Stimulated activated CD4-positive, alpha-beta T cell treated with anti-CD3 and anti-CD28 coated beads, Interleukin-15, amount 100 ng/mL, for 48 hours (primary cell): ENCODE measurements around the gene AGO3.

Source experiments
- DNase-seq, 2 donors: peaks; one replicate each; pipeline ENCODE4 v3.0.0-alpha.2; 2020; ENCODE audit warnings: low read depth in 2 of 2

Gene AGO3

DNA sequence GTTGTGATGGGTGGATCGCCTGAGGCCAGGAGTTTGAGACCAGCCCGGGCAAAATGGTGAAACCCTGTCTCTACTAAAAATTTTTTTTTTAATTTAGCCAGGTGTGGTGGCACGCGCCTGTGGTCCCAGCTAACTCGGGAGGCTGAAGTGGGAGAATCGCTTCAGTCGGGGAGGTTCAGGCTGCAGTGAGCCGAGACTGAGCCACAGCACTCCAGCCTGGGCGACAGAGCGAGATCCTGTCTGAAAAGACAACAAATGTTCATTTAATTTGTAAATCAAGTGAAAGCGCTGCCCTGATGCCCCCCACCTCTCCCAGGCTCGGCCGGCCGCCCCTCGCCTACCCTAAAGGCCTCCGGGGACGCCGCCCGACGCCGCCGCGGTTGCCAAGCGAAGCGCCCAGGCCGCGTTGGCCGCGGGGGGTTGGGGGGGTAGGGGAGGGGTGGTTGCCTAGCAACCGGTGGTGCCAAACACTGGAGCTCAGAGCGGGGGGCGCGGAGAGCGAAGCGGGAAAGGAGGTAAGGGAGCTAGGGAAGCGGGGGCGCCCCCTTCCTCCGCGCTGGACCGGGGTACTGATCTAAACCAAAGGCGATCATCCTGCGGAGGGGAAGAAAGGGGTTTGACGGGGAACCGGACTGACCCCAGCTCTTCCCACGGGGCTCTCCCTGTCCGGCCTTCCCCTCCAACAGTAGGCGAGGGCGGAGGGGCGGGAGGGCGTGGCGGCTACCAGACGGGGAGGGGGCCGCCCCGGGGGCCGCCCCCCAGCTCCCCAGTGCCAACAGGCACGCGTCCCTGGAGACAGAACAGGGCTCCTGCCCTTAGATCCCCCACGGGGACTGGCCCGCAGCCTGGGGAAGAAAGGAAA is 153.0 kb downstream of the AGO3 start, which contains the start of gene TEKT2:
Gene TEKT2, plus strand, starts transcription at position 460 of the 862 bp plus-strand sequence. CDS start 828 bp downstream, outside the sequence.
- no peak for DNase-seq

DNA sequence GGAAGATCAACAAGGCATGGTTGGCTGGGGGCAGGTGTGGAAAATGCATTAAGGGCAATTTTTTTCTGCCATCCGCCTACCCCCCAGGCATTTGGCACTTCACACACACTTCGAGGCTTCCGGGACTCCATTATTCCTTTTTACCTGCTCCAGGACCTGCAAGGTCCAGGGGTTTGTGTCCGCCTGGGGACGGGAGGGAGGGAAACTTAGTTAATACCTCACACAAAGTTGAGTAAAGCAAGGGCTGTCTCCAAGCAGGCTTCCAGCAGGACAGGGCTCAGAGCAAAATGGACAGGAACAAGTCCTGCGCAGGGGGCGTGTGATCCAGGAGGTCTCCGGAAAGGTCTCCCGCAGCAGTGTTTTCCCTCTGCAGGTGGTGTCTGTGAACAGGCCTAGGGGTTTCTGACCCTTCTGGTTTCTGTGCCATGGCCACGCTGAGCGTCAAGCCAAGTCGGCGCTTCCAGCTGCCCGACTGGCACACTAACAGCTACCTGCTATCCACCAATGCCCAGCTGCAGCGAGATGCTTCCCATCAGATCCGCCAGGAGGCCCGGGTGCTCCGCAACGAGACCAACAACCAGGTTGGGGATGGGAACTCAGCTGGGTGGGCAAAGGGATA is 153.7 kb downstream of the AGO3 start:
- DNase-seq: no peak

- DNase-seq: no peak
These were observed 154.2 kb downstream of the AGO3 start for GRCh38 chr1:36085126-36085525.

GRCh38 chr1:36085686-36086526 is 155.0 kb downstream of the AGO3 start:
- no peak for DNase-seq

- DNase-seq: no peak
These were observed 155.8 kb downstream of the AGO3 start for GRCh38 chr1:36086529-36087232.

DNA sequence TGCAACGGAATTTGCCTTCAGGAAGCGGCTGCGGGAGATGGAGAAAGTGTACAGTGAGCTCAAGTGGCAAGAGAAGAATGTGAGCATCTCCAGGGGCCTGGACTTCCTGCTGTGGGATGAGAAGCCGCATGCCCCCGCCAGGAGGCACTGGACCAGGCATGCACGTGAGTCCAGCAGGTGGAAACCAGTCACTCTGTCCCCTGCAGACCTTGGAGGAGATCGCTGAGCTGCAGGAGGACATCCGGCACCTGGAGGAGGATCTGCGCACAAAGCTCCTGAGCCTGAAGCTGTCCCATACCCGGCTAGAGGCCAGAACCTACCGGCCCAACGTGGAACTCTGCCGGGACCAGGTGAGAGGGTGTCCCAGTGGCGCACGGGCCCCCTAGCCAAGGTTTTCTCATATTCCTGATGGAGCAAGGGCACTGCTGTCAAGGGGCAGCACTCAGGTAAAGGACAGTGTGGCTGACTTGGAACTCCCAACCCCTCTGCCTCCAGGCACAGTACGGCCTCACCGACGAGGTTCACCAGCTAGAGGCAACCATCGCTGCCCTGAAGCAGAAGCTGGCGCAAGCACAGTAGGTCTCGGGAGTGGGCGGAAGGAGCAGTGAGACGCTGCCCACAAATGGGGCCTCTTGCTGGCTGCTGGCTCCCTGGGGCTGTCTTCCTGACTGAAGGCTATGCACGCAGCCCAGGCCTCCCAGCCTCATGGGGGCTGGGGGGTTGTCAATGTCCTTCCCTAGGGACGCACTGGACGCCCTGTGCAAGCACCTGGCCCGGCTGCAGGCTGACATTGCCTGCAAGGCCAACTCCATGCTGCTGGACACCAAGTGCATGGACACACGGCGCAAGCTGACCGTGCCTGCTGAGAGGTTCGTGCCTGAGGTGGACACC is 156.6 kb downstream of the AGO3 start:
- DNase-seq: no peak

DNA sequence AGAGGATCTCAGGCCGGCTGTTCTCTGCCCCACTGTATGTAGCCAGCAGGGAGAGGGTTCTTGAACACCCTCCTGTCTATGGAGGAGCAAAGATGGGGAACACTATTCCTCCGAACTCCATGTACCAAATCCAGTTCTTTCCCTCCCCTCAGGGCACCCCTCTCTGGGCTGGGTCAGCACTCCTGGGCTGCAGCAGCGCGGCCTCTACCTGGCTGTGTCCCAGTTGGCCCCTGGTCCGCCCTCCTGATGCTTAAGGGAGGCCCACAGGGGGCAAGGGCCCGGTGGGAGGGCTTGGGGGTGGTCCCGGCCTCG is 157.3 kb downstream of the AGO3 start:
- no peak for DNase-seq

GRCh38 chr1:36088577-36089392 is 157.9 kb downstream of the AGO3 start, which contains the start of gene ADPRS:
Gene ADPRS, plus strand, starts transcription at chr1:36088892. Its CDS starts 13 bp downstream, at chr1:36088905.
- peak; percentile 78 to 88 for DNase-seq

DNA sequence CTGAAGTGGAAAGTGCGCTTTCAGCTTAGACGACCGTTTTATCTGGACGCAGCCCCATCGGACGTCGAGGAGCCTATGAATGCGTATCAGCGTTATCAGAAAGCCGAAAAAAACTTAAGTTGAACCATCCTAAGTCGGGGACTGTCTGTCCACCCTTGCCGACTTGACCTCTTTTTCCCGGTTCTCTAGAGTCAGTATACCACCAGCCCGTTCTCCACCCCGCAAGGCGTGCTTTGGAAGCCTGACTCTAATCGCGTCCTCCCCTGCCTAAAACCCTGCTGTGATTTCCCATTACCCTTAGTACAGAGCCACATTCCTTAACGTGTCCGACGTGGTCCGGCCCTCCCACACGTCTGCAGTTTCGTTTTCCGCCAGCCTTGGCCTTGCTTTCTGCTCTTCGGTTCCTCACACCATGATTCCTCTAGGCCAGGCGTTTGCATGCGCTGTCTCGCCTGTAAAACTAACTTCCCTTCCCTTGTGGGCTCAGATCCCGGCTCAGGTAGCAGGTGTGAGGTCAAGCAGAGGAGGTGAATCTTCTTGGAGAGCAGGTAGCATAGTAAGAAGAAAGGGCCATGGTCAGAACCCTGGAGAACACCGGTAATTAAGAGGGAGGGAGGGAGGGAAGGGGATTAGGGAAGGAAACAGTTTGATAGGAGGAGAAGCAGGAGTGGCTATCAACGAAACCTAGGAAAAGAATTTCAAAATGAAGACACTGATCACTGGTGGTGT is 158.7 kb downstream of the AGO3 start:
- no peak for DNase-seq

- no peak for DNase-seq
These were observed 160.2 kb downstream of the AGO3 start for GRCh38 chr1:36091141-36091540.

DNA sequence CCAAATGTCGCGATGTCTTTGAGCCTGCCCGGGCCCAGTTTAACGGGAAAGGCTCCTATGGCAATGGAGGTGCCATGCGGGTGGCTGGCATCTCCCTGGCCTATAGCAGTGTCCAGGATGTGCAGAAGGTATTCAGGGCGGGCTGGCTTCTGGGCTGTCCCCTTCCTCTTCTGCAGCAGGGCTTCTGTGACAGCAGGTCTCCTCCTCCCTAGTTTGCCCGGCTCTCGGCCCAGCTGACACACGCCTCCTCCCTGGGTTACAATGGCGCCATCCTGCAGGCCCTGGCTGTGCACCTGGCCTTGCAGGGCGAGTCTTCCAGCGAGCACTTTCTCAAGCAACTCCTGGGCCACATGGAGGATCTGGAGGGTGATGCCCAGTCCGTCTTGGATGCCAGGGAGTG is 160.8 kb downstream of the AGO3 start:
- DNase-seq: no peak

DNA sequence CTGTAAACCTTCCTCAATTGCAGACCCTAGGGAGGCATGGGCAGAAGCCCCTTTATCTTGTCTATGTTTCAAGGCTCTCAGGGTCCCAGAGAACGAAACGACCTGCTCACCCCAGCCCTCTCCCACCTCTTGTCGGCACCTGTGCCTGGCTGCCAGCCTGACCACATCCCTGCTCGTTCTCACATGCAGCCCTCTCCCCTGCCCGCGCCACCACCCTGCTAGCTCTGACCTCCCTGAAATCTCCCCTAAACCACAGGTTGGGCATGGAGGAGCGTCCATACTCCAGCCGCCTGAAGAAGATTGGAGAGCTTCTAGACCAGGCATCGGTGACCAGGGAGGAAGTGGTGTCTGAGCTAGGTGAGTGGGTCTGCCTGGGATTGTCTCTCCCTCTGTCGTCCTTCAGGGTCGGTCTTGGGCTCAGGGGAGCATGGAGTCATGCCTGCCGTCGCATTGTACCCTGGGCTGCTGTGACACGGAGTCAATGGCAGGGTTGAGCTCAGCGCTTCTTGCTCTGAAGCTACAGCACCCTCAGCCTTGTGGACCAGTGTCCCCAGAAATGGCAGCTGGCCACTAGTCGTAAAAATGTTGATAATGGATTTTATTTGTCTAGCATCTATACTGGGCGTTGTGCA is 161.4 kb downstream of the AGO3 start:
- DNase-seq: no peak

GRCh38 chr1:36092798-36093185 is 161.9 kb downstream of the AGO3 start:
- DNase-seq: no peak

DNA sequence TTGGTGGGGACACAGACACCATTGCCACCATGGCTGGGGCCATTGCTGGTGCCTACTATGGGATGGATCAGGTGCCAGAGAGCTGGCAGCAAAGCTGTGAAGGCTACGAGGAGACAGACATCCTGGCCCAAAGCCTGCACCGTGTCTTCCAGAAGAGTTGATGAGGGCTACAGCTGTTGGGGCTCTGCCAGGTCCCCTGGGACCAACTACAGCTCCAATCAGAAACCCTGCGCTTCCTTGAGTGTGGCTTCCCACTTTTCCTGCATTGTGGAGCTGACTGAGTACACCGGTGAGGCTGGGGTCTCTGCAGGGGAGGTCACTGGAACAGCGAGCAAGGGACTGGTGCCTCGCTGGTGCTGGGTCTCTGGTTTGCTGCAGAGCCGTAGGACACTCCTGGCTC is 162.3 kb downstream of the AGO3 start:
- DNase-seq: no peak

- no peak for DNase-seq
These were observed 163.0 kb downstream of the AGO3 start for GRCh38 chr1:36093929-36094328.

DNA sequence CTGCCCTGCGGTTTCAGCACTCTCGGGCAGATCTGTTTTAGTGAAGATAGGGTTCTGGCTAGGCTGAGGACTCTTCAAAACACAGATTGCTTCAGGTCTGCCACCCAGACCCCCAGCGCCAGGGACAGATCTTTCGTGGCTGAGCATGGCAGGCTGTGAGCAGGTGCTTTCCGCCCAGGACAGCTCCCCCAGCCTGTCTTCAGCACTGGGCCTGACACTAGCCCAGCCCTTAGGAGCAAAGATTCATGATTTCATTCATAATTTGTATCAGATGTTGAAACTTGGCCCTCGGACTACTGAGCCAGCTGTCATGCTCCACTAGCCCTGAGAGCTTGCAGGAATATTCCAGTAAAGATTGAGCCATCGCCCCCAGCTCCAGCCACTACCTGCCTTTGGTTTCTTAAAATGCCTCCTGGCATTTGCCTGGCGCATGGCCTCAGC is 163.7 kb downstream of the AGO3 start:
- DNase-seq: no peak

DNA sequence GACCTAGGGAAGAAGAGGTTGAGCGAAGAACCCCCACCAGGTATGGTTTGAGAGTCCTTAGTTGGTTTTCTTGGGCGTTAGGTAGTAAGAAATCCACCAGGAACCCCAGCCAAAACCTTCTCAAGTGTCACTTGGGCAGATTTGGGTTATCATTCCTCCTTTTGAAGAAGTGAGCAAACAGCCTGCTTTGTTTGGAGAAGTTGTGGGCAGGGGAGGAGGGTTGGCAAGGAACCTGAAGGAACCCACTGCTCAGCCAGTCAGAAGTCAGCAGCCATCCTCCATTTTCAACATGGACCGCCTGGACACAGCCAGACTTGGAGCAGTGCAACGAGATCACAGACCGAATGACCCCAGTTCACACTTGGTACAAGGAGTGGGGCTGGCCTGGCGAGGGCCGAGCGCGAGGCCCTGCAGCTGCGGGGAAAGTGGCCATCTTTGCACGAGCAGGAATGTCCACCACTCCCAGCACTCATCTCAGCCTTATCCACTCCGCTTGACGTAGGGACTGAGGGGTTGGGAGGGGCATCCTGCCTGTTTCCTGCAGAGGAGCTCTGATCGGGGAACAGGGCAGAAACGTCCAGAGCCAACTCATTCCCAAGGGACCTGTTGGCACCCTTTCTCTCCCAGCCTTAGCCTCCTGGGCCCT is 165.0 kb downstream of the AGO3 start:
- DNase-seq: no peak
